PFSK-1 (cell line): ENCODE results near the gene SORCS3.

Source experiments
- FOXP2 ChIP-seq: optimal IDR thresholded peaks from 2 replicates; pipeline ENCODE3; 2011; ENCODE audit warnings: borderline replicate concordance, control low read depth, inconsistent platforms; ENCODE audit not compliant: insufficient read depth; ENCODE audit errors: extremely low read length, extremely low read depth
- POLR2AphosphoS5 ChIP-seq: IDR thresholded peaks from 2 replicates; pipeline ENCODE4 v1.6.1; 2012; ENCODE audit warnings: low read depth, mild to moderate bottlenecking, control low read depth, low read length, moderate library complexity
- REST ChIP-seq, 2 experiments: IDR thresholded peaks; 2 replicates each; pipeline versions ENCODE4 v1.6.1 to v1.8.0; 2011 to 2012; ENCODE audit warnings: low read depth in 2 of 2, low read length in 2 of 2, control low read depth in 1 of 2, inconsistent platforms in 1 of 2, mild to moderate bottlenecking in 1 of 2, moderate library complexity in 1 of 2; ENCODE audit not compliant: insufficient read depth in 1 of 2
- SIN3A ChIP-seq: IDR thresholded peaks from 2 replicates; pipeline ENCODE4 v1.6.1; 2012; ENCODE audit warnings: mild to moderate bottlenecking, low read length, moderate library complexity, borderline replicate concordance; ENCODE audit not compliant: insufficient read depth
- TAF1 ChIP-seq: IDR thresholded peaks from 2 replicates; pipeline ENCODE4 v1.6.1; 2012; ENCODE audit warnings: low read length, control low read depth, borderline replicate concordance; ENCODE audit not compliant: insufficient read depth

Gene SORCS3

GRCh38 chr10:105148456-105148855, 507.4 kb downstream of the SORCS3 start:
- no peak for TF ChIP-seq TAF1
- no peak for TF ChIP-seq POLR2AphosphoS5
- no peak for TF ChIP-seq REST (IDR thresholded peaks at IDR 0.05; ENCODE audit: insufficient read depth in 1 of 2, low read depth in 2 of 2, low read length in 2 of 2)
- no peak for TF ChIP-seq SIN3A
- no peak for TF ChIP-seq FOXP2

GRCh38 chr10:105148921-105149320, 507.8 kb downstream of the SORCS3 start:
- TF ChIP-seq TAF1 (no peak), REST (IDR thresholded peaks at IDR 0.05; ENCODE audit: insufficient read depth in 1 of 2, low read depth in 2 of 2, low read length in 2 of 2) (no peak), SIN3A (no peak)

GRCh38 chr10:105149371-105149891, 508.3 kb downstream of the SORCS3 start:
- TF ChIP-seq REST (IDR thresholded peaks at IDR 0.05; ENCODE audit: insufficient read depth in 1 of 2, low read depth in 2 of 2, low read length in 2 of 2) (no peak), SIN3A (no peak), TAF1 (no peak), POLR2AphosphoS5 (no peak), FOXP2 (no peak)

- no peak for TF ChIP-seq FOXP2
- no peak for TF ChIP-seq TAF1
- TF ChIP-seq REST (IDR thresholded peaks at IDR 0.05; ENCODE audit: insufficient read depth in 1 of 2, low read depth in 2 of 2, low read length in 2 of 2), result no peak
- no peak for TF ChIP-seq SIN3A
- no peak for TF ChIP-seq POLR2AphosphoS5
Measured at GRCh38 chr10:105150259-105150880, 509.3 kb downstream of the SORCS3 start.

- TF ChIP-seq SIN3A, result no peak
- TF ChIP-seq TAF1, result no peak
- no peak for TF ChIP-seq REST (IDR thresholded peaks at IDR 0.05; ENCODE audit: insufficient read depth in 1 of 2, low read depth in 2 of 2, low read length in 2 of 2)
- no peak for TF ChIP-seq POLR2AphosphoS5
- TF ChIP-seq FOXP2, result no peak
Measured at GRCh38 chr10:105154736-105155135, 513.6 kb downstream of the SORCS3 start.
